Endothelial cell of umbilical vein (primary cell): ENCODE data around the gene SKIDA1. TPM values are rescaled to one million over a fixed set of nuclear protein-coding genes. Genes with fewer than 3 reads are reported as not detected.

Experiments
- BruUV-seq: library from RNA; stranded (reverse); fragments of 400-500 nt; replicated peaks from 2 replicates; lab custom pipeline; 2021; lab: Mats Ljungman, UMichigan
- CTCF ChIA-PET: fragments of 300-600, 350-600 bp; sonication (Branson Sonifier 250); formaldehyde crosslinking; loops from one replicate; lab custom pipeline; 2021; ENCODE audit warnings: antibody characterized with exemption, inconsistent platforms; lab: Charles Lee
- POLR2A ChIA-PET: fragments of 300-600, 350-600 bp; sonication (Branson Sonifier 250); formaldehyde crosslinking; loops from one replicate; lab custom pipeline; 2021; ENCODE audit warnings: antibody characterized with exemption, inconsistent platforms; lab: Charles Lee
- DNase-seq: peaks from one replicate; pipeline ENCODE4 v3.0.0-alpha.2; 2011; ENCODE audit warnings: low read depth, low spot score
- FAIRE-seq: peaks from 2 replicates; lab custom pipeline; 2011; peaks lifted over from hg19 to GRCh38; lab: Jason Lieb, UNC
- H2AFZ ChIP-seq: 2 replicates; pipeline ENCODE4 v1.6.0; 2012; ENCODE audit warnings: low read depth, low read length, control low read depth, inconsistent platforms
- H3K27ac ChIP-seq: 2 replicates; pipeline ENCODE4 v1.5.1; 2011; ENCODE audit warnings: low read depth, mild to moderate bottlenecking, control low read depth, low read length, moderate library complexity; ENCODE audit not compliant: insufficient read depth
- H3K27me3 ChIP-seq, 2 experiments: 2 replicates each; pipeline versions ENCODE4 v1.6.0 to v1.6.1; 2011; ENCODE audit warnings: low read length in 2 of 2, mixed read lengths in 1 of 2; ENCODE audit not compliant: control insufficient read depth in 2 of 2, insufficient read depth in 2 of 2
- H3K36me3 ChIP-seq, 2 experiments: 2 replicates in 1 of 2; 3 replicates in 1 of 2; pipeline ENCODE4 v1.5.1; 2011; ENCODE audit warnings: low read length in 2 of 2, mild to moderate bottlenecking in 1 of 2, moderate library complexity in 1 of 2; ENCODE audit not compliant: control insufficient read depth in 2 of 2, insufficient read depth in 2 of 2; ENCODE audit errors: extremely low read depth in 1 of 2
- H3K4me1 ChIP-seq: 3 replicates; pipeline ENCODE4 v1.5.1; 2011; ENCODE audit warnings: mild to moderate bottlenecking, low read length; ENCODE audit not compliant: control insufficient read depth, insufficient read depth; ENCODE audit errors: extremely low read depth
- H3K4me2 ChIP-seq: 2 replicates; pipeline ENCODE4 v1.6.1; 2011; ENCODE audit warnings: low read length, control low read depth, mixed read lengths; ENCODE audit not compliant: insufficient read depth
- H3K4me3 ChIP-seq, 3 experiments: fragments of 200-600 bp in 1 of 3; sonication (generic), shearing (Covaris generic) in 1 of 3; replicated peaks in 1 of 3; 2 replicates each; pipeline ENCODE4 v1.5.1; 2011 to 2016; ENCODE audit warnings: control low read depth in 3 of 3, low read length in 3 of 3, mild to moderate bottlenecking in 2 of 3, inconsistent platforms in 1 of 3, low read depth in 1 of 3, moderate library complexity in 1 of 3; ENCODE audit not compliant: insufficient read depth in 1 of 3
- H3K79me2 ChIP-seq: 2 replicates; pipeline ENCODE4 v1.6.0; 2012; ENCODE audit warnings: low read length, inconsistent platforms; ENCODE audit not compliant: control insufficient read depth, insufficient read depth
- H3K9ac ChIP-seq: replicated peaks from 2 replicates; pipeline ENCODE3; 2011; ENCODE audit warnings: low read length, control low read depth; ENCODE audit not compliant: insufficient read depth; ENCODE audit errors: extremely low read depth
- H3K9me1 ChIP-seq: replicated peaks from 3 replicates; pipeline ENCODE4 v1.6.0; 2011; ENCODE audit warnings: mild to moderate bottlenecking, low read length; ENCODE audit not compliant: control insufficient read depth, insufficient read depth; ENCODE audit errors: extremely low read depth
- H3K9me3 ChIP-seq: replicated peaks from 2 replicates; pipeline ENCODE4 v1.5.1; 2012; ENCODE audit warnings: low read length, inconsistent platforms; ENCODE audit not compliant: control insufficient read depth, insufficient read depth
- H4K20me1 ChIP-seq: replicated peaks from 2 replicates; pipeline ENCODE3; 2011; ENCODE audit warnings: mild to moderate bottlenecking, low read length; ENCODE audit not compliant: control insufficient read depth, insufficient read depth; ENCODE audit errors: extremely low read depth
- CTCF ChIP-seq, 2 donors: IDR thresholded peaks; 1 replicate in 1 of 2; 2 replicates in 1 of 2; pipeline ENCODE4 v1.5.1; 2011; ENCODE audit warnings: low read length in 2 of 2, mild to moderate bottlenecking in 2 of 2, moderate library complexity in 2 of 2, control low read depth in 1 of 2, inconsistent platforms in 1 of 2, low read depth in 1 of 2; ENCODE audit not compliant: insufficient read depth in 1 of 2; ENCODE audit errors: extremely low read depth in 1 of 2
- FOS ChIP-seq: IDR thresholded peaks from 2 replicates; pipeline ENCODE4 v1.6.1; 2011; ENCODE audit warnings: mild to moderate bottlenecking, low read length, moderate library complexity, borderline replicate concordance; ENCODE audit not compliant: insufficient read depth
- JUN ChIP-seq: IDR thresholded peaks from 2 replicates; pipeline ENCODE4 v1.6.1; 2011; ENCODE audit warnings: borderline replicate concordance, low read depth; ENCODE audit not compliant: insufficient read length, insufficient read depth
- MAX ChIP-seq: IDR thresholded peaks from 2 replicates; pipeline ENCODE4 v1.6.1; 2011; ENCODE audit not compliant: insufficient read depth, insufficient read length
- MYC ChIP-seq: IDR thresholded peaks from one replicate; pipeline ENCODE4 v1.6.1; 2011; ENCODE audit warnings: mild to moderate bottlenecking, low read depth, low read length
- POLR2A ChIP-seq: IDR thresholded peaks from 2 replicates; pipeline ENCODE4 v1.6.1; 2012; ENCODE audit warnings: low read depth, mild to moderate bottlenecking, control low read depth, low read length
- dilution Hi-C: fragments of 300-500 bp; cut with MboI; formaldehyde crosslinking; loops from one replicate; pipeline ENCODE4 v1.15.0; 2019; ENCODE audit warnings: low sequenced_read_pairs; ENCODE audit not compliant: extremely low pct_ligation_motif_present
- intact Hi-C: fragments of 100-400 bp; cut with micrococcal nuclease; formaldehyde crosslinking; loops from one replicate; pipeline ENCODE4 v1.10.0; 2022
- polyA plus RNA-seq, 4 experiments: library from polyadenylated mRNA; depleted of rRNA in 3 of 4; stranded (reverse) in 3 of 4; unstranded in 1 of 4; fragments of >200 nt; gene quantifications; 2 replicates each; pipeline versions ENCODE4 v1.2.1 to v1.2.3, GENCODE V29; 2011 to 2012; ENCODE audit warnings: missing spikeins in 1 of 4
- total RNA-seq: library from RNA; stranded (reverse); gene quantifications from 2 replicates; pipeline ENCODE4 v1.2.3, GENCODE V29; 2021

SKIDA1 gene
- total and polyA plus RNA-seq, 2 donors (not counting 3 experiments of a cell fraction or from before 2014, with no cell fraction given): 0.21 to 0.71 TPM

DNA sequence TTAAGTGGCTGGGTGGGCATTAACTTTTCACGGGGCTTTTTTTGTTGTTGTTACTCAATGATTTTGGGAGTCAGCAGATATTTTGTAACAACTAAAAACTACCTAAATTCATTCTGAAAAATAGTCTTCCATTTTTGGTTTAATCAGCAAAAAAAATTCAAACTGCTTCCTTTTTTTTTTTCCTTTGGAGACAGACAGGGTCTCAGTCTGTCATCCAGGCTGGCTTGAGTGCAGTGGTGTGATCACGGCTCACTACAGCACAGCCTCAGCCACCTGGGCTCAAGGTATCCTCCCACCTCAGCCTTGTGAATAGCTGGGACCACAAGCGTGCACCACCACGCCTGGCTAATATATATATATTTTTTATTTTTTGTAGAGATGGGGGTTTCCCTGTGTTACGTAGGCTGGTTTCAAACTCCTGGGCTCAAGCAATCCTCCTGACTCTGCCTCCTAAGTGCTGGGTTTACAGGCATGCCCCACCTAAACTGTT is 36.5 kb downstream of the SKIDA1 start:
- FAIRE-seq: no peak
- Histone ChIP-seq H3K27ac (no peak overlapping the region), H3K4me1 (no peaks in the 10 kb centered on the region), H4K20me1 (no peaks in the 10 kb centered on the region), H3K79me2 (no peaks in the 10 kb centered on the region), H3K4me3 (no peak overlapping the region), H3K36me3 (no peaks in the 10 kb centered on the region), H3K9me1 (no peaks in the 10 kb centered on the region), H3K9ac (no peak overlapping the region), H3K9me3 (no peaks in the 10 kb centered on the region), H3K4me2 (no peak overlapping the region), H2AFZ (no peak overlapping the region), H3K27me3 (no peaks in the 10 kb centered on the region)
- ChIA-PET CTCF (interaction anchor here (0.7 to 1.5 kb wide), 5 partner anchors 8 to 210 kb away, joined by 3 to 5 read pairs (median 3); no protein-coding TSS in a partner anchor), POLR2A (no interaction called here)
- BruUV-seq: no TSS peak
- DNase-seq: no peak
- TF ChIP-seq POLR2A (no peak), CTCF (IDR thresholded peaks at IDR 0.05; ENCODE audit: extremely low read depth in 1 of 2, insufficient read depth in 1 of 2, low read depth in 1 of 2, low read length in 2 of 2) (no peak), MAX (no peak), JUN (no peak), MYC (no peak), FOS (no peak)
- intact Hi-C loops (no loop called here), dilution Hi-C loops (no loop called here)
